Activated naive CD4-positive, alpha-beta T cell treated with anti-CD3 and anti-CD28 coated beads, Interleukin-2, amount 50 U/mL, for 16 hours (primary cell): ENCODE results near the gene DNAJC7.

Experiments used
- DNase-seq: peaks from one replicate; pipeline ENCODE4 v3.0.0-alpha.2; 2020

Gene DNAJC7

DNA sequence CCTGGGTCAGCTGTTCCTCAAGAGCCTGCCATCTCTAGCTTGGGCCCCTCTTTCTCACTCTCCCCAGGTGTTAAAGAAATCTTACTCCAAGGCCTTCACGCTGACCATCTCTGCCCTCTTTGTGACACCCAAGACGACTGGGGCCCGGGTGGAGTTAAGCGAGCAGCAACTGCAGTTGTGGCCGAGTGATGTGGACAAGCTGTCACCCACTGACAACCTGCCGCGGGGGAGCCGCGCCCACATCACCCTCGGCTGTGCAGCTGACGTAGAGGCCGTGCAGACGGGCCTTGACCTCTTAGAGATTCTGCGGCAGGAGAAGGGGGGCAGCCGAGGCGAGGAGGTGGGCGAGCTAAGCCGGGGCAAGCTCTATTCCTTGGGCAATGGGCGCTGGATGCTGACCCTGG is 43.8 kb downstream of the DNAJC7 start:
- no peak for DNase-seq

DNA sequence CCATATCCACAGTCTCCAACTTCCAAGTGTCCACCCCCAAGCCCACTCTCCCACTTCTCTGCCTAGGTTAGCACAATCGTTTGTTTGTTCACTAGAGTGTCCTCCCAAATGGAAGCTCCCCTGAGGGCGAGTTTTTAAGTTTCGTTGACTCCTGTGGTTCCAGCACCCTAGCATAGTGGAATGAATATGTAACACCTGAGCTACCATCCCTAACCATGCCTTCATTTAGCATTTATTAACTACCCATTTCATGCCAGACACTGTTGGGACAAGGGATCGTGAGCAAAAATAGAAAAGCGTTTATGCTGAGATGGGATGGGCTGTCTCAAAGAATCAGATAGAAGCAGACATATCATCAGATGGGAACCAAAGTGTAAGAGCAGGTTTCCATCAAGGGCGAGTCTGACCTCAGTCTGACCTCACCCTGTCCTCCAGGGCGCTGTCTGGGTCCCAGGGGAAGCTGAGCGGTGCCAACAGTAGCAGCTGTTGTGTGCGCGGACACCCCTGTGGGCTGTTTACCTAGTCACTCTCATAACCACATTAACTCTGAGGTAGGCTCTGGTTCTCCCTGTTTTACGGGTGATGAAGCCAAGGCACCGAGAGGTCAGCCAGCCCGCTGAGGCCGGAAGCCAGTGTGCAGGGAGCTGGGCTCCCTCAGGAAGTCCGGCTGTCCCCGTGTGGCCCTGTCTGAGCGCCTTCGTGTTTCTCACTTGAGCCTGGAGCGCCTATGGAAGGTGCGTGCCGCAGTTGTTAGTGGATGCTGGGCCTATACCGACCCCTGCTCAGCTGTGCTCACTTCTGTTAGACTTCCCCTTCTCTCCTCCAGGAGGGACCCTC is 44.5 kb downstream of the DNAJC7 start:
- DNase-seq: no peak

DNA sequence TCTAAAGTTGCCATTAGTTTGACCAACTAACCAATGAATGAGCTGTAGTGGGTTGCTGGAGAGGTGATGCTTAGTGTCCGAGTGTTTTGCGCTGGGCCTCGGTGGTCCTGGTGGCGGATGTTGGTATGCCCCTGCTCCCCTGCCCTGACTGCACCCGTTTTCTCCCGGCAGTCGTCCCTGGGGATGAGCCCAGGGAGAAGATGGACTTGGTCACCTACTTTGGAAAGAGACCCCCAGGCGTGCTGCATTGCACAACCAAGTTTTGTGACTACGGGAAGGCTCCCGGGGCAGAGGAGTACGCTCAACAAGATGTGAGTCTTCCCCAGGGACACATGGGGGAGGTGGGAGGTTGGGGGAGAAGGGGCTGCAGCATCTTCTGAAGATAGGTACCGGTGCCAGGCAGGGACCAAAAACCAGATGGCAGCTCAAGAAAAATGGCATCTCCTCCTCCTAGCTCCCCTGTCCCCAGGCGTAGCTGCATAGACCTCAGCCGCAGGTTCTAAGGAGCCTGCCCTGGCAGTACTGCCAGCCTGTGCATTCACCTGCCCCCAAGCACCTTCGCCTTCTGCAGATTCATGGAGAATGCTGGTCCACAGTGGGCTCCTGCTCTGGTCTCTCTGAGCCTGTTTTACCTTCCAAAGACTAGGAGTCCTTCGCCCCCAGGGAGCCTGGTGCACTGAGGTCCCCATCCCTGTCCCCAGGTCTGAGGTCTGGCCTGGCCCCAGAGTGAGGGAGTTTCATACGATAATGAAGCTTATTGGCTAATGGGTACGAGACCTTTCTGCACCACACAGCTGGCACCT is 45.3 kb downstream of the DNAJC7 start:
- no peak for DNase-seq

DNA sequence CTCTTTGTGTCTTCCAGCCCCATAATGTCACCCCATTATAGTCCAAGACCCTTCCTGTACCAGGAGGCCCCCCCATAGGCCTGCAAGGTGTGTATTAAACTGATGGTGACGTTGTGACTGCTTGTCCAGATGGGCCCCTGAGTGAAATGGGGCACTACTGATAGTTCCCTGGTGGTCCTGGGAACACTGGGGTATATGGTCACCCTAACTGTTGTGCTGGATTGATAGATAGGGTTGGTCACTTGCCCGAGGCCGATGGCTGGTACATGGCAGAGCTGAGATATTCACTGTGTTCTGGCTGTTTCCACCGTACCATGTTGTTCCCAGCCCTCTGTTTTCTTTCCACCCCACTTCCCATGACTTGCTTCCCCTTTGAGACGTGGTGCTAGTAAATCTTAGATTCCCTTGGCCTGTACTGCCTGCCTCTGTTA is 46.3 kb downstream of the DNAJC7 start:
- DNase-seq: no peak

DNA sequence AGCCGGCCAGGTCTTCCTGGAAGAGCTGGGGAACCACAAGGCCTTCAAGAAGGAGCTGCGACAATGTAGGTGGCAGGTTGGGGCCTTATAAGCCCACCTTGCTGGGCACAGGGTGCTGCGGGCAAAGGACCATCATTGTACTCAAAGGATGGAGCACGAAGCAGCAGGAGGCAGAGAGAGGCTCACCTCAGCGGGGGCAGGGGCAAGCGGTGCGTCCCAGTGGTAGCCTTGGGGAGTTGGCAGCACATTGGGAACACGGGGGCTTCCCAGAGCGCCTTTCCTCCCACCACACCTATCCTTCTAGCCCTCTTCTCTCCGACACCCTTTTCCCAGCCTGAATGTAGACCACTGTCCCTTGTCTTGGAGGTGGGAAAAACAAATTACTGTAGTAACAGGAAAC is 48.6 kb downstream of the DNAJC7 start:
- no peak for DNase-seq

DNA sequence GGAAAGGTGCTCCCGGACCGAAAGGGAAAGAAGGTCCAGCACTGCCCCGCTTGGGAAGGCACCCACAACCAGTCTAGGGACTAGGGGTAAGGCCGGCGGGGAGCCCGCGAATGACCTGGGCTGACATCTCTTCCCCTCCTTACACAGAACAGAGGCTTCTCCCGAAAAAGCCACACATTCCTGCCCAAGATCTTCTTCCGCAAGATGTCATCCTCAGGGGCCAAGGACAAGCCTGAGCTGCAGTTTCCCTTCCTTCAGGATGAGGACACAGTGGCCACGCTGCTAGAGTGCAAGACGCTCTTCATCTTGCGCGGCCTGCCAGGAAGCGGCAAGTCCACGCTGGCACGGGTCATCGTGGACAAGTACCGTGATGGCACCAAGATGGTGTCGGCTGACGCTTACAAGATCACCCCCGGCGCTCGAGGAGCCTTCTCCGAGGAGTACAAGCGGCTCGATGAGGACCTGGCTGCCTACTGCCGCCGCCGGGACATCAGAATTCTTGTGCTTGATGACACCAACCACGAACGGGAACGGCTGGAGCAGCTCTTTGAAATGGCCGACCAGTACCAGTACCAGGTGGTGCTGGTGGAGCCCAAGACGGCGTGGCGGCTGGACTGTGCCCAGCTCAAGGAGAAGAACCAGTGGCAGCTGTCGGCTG is 49.2 kb downstream of the DNAJC7 start:
- DNase-seq: no peak

DNA sequence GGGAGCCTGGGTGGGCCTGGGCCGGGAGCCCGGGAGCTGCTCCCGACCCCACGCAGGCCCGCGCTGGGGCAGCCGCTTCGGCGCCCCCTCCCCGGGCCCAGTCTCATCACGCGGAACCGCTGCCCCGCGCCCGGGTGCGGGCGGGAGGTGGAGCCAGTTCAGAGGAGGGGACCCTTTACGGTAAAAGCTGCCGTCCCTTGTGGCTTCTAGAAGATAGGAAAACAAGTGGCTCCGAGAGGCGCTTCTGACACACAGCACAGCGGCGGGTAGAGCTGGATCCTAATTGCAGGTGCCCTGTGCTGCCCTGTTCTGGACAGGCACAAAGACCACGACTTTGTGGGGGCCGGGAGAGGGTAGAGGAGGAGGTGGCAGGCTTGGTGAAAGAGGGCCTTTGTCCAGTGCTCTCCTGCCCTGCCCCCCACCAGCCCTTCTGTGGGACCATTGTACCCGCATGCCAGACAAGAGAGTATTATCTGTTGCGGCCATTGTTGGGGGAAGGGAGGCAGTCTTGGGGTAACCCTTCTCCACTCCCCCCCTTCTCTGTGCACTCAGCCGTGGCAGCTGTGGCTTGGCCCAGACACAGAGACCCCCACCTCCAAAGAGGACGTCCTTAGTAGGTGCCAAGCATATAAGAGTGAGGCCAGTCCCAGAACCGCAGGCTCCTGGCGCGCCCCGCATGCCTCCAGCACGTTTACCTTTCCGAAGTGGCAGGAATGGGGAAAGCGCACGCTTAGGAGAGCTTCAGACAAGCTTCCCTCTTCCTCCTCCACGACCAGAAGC is 49.9 kb downstream of the DNAJC7 start:
- peak; percentile 48 for DNase-seq

DNA sequence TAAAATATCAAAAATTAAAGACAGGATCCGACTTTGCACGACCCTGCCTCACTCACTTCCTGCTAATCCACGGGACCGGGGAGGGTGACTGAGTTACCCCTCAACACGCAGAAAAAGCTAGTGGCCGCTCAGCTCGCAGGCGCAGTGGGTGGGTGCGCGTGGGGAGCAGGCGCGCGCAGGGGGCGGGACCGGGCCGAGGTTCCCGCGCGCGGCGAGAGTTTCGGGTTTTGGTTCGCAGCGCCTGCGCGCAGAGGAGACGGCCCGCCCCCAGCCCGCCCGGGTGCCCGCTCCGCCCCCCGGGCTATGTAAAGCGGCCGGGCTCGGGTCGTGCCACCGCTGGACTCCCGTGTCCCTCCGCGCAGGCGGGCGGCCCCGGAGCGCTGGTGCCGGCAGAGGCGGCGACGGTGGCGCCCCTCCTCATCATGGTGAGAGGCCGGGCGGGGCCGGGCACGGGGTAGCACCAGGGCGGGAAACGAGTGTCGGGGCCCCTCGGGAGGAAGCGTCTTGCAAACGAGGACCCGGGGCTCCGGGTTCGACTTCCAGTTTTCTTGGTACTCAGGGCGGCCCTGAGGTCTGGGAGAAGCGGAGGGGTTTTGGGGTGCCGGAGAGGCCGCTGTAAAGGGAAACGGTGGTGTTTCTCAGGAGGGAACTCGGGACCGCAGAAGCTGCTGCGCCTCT is 50.6 kb downstream of the DNAJC7 start, which contains the start of gene CNP:
TSS of gene CNP (plus strand) at position 333 of the 678 bp plus-strand sequence. CDS start at position 423, 90 bp downstream.
- DNase-seq: peak; percentile 92

DNA sequence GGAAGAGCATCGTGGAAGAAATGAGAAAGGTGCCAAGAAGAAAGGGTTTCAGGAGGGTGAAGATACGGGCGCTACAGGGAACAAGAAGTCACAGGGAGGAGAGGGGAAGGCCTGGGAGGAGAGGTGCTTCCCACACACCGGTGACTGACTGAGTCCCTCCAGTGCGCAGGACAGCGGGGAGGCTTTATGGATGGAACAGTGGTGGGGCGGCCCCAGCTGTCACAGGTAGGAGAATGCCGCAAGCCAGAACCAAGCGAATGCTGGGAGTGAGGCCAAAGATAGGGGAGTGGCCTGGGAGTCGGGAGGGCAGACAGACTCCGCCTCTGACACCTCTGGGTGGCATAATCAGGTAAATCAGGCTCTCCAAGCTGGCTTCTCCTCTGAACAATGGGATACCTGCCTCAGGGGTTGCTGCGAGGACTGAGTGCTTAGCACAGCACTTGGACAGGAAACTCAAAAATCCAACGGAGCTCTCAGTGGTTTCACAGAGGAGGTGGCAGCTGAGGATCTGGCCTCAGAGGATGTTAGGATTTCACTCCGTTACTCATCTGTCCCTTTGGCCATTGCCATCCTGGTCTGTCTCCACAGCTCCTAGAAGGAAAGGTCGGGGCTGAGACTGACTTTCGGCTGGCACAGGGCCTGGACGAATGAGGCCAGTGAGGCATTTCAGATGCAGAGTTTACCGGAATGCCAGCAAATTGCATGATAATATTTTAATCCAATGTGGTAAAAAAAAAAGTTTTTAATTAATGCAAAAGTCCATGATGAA is 51.4 kb downstream of the DNAJC7 start:
- DNase-seq: peak; percentile 64

DNA sequence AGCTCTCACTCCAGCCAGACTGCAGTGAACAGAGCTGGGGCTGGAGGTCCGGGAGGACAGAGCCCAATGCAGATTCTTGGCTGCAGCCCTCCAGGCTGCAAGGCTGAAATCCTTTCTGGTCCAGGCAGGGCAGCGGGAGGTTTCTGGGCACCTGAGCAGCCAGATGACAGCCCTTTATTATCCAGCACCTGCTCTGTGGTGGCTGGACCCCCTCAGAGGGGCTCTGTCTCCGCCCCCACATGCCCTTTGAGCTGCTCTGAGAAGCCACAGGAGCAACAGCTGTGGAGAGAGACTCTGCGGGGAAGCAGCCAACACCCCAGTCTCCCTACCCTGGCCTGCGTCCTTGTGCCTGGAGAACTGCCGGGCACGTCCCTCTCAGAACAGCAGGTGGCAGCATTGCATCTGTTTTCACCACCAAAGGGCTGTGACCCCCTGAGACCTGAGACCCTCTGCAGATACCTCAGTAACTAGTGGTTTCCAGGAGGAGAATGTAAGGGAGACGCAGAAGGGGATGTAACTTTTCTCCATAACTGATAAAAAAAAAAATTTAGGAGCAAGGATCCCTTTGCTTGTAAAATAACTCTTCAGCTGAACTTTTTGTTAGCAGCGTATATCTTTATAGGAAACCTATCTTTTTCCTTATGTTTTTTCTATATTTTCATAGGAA is 54.3 kb downstream of the DNAJC7 start:
- DNase-seq: peak; percentile 73

DNA sequence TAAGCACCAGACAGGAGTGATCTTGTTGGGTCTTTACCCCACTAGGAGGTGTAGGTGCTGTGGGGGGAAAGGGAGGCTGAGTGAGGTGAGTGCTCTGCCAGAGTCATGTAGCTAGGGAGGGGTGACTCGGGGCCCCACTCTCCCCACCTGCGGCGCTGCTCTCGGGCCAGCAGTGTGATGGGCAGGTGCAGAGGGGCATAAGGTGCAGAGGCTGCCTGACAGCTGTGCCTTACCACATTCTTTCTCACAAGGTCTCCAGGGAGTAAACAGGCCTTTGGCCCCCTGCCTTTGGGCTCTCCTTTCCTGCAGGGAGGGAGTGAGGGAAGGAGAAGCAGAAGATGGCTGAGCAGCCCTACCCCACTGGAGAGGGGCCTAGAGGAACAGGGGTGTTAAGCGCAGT is 55.1 kb downstream of the DNAJC7 start:
- no peak for DNase-seq

DNA sequence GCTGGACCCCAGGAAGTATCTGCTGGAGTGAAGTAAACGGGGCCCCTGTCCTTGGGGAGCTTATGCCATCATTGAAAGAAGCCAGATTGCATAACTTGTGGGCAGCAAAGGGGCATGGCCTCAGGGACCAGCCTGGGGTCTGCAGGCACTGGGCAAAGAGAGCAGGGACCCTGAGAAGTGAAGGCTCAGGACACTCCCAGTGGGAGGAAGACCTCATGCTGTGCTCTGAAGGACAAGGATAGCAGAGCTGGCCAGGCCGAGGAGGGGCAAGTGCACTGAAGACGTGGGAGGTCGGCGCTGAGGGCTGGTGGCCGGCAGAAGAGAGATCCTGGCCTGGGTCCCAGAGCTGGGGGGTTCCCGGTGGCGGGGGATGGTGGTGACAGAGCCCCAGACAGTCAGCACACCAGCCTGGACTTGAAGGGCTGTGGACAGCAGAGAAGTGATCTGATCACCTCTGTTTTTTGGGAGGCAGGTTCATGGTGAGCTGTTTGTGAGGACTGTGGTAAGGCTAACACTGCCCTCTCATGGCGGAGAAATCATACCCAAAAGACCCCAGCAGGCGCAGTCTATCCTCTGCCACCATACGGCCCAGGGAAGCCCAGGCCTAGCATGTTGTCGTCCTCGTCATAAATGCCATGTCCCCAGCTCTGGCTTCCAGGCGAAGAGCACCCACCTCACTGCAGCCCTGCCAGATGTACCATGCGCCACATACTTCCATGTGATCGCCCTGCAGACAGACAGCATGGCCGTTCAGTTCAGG is 57.7 kb downstream of the DNAJC7 start:
- DNase-seq: no peak

DNA sequence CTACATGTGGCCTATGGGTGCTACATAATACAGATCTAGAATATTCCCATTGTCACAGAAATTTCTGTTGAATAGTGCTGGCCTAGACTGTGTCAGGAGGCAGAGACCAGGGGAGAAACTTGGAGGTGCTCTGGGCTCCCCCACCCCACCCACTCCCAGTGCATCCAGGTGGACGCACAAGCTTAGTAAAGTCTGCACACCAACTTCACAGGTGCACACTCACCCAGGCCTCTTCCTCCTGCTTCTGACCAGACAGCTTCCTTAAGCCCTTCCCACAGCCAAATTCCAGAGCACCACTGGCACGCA is 58.3 kb downstream of the DNAJC7 start:
- DNase-seq: no peak

DNA sequence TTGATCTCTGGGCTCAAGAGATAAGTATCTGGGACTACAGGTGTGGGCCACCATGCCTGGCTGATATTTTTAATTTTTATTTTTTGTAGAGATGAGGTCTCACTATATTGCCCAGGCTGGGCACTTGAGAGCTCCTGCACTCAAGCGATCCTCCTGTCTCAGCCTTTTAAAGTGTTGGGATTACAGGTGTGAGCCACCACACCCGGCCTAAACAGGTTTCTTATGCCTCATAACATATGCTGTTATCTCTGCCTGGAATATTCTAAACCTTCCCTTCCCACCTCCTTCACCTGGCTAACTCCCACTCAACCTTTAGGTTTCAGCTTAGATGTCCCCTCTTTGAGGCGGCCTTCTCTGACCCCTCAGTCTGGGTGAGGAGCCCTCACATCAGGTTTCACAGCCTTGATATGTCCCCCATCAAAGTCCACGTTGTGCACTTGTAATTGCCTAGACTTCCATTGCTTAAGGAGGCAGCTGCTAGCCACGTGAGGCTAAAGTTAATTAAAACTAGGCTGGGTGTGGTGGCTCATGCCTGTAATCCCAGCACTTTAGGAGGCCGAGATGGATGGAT is 59.3 kb downstream of the DNAJC7 start:
- no peak for DNase-seq

DNA sequence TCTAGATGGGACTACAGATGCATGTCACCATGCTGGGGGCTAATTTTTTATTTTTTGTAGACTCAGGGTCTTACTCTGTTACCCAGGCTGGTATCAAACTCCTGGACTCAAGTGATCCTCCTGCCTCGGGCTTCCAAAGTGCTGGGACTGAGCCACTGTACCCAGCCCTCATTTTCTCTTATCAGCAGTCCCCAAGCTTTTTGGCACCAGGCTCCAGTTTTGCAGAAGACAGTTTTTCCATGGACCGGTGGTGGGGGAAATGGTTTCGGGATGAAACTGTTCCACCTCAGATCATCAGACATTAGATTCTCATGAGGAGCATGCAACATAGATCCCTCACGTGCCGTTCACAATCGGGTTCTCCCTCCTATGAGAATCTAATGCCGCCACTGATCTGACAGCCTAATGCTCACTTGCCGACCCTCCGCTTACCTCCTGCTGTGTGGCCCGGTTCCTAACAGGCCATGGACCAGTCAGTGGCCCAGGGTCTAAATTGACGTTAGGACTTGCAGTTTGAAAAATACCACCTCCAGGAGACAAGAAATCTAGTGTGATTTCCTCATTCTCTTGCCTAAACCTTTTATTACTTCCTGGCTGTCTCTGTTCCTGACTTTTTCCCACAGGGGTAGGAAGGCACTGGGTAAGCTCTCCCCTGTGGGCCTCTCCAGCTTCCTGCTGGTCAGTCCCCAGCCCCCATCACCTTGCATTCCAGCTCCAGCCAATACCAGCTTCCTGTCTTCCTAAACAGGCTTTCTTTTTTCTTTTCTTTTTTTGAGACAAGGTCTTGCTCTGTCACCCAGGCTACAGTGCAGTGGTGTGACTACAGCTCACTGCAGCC is 60.0 kb downstream of the DNAJC7 start:
- DNase-seq: no peak

DNA sequence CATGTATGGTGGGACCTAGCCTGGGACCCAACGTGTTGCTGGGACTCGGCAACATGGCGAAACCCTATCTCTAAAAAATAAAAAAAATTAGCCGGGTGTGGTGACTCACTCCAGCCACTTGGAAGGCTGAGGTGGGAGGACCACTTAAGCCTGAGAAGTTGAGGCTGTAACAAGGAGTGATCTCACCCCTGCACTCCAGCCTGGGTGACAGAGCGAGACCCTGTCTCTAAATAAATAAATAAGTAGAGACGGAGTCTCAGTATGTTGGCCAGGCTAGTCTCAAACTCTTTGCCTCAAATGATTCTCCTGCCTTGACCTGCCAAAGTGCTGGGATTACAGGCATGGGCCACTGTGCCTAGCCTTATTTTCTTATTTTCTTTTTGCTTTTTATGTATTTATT is 60.7 kb downstream of the DNAJC7 start:
- no peak for DNase-seq

DNA sequence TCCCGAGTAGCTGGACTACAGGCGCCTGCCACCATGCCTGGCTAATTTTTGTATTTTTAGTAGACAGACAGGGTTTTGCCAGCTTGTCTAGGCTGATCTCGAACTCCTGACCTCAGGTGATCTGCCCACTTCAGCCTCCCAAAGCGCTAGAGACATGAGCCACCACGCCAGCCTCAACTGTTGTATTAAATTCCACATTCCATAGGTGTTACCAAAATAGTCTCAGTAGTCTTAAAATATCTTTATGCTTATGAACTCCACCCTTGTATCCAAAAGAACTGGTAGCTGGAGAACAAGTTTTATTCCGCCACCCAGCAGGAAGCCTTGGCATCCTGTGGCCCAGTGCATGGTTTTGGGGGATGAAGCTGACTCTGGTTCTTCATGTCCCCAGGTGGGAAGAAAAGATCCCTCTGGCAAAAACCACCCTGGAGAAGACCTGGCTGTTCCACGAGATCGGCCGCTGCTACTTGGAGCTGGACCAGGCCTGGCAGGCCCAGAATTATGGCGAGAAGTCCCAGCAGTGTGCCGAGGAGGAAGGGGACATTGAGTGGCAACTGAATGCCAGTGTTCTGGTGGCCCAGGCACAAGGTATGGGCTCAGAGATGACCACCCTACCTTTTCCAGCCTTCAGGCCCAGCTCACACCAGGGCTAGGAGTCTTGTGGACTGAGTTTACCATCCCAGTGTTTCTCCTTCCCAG is 68.3 kb downstream of the DNAJC7 start:
- no peak for DNase-seq

DNA sequence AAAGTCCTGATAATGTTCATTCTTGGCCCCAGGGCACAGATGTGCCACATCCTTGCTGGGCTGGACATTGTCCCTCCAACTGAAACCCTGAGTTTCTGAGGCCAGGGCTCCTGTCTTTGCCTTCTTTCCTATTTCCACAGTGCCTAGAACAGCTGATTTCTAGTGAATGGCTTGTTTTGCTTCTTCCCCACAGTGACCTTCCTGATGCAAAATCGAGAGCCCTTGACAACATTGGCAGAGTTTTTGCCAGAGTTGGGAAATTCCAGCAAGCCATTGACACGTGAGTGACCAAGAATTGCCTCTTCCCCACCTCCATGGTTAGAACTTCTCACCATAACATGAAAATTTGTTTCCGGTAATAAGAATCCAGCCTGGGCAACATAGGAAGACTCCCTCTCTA is 72.3 kb downstream of the DNAJC7 start:
- no peak for DNase-seq
